Activated CD4-positive, alpha-beta memory T cell treated with anti-CD3 and anti-CD28 coated beads for 36 hours (primary cell): ENCODE data around the gene MGAT5. TPM values are rescaled to one million over a fixed set of nuclear protein-coding genes. Genes with fewer than 3 reads are reported as not detected.

Experiments
- CTCF ChIA-PET: fragments of 350-600 bp; sonication (Branson Sonifier 250); formaldehyde crosslinking; loops from one replicate; lab custom pipeline; 2021; ENCODE audit warnings: antibody characterized with exemption, inconsistent platforms; lab: Charles Lee
- POLR2A ChIA-PET: fragments of 350-600 bp; sonication (Branson Sonifier 250); formaldehyde crosslinking; loops from one replicate; lab custom pipeline; 2021; ENCODE audit warnings: antibody characterized with exemption; lab: Charles Lee
- DNase-seq: peaks from one replicate; pipeline ENCODE4 v3.0.0-alpha.2; 2020
- H3K27ac Mint-ChIP-seq: one replicate; pipeline ENCODE4 v1.8.0; 2021; ENCODE audit warnings: mixed read lengths
- H3K27me3 Mint-ChIP-seq: one replicate; pipeline ENCODE4 v1.8.0; 2021; ENCODE audit warnings: mixed read lengths
- H3K36me3 Mint-ChIP-seq: one replicate; pipeline ENCODE4 v1.8.0; 2021; ENCODE audit warnings: mixed read lengths
- H3K4me1 Mint-ChIP-seq: one replicate; pipeline ENCODE4 v1.8.0; 2021; ENCODE audit warnings: low read depth, mixed read lengths
- H3K4me3 Mint-ChIP-seq: one replicate; pipeline ENCODE4 v1.8.0; 2021; ENCODE audit warnings: mild to moderate bottlenecking, mixed read lengths
- H3K9me3 Mint-ChIP-seq: one replicate; pipeline ENCODE4 v1.8.0; 2021; ENCODE audit warnings: mixed read lengths
- intact Hi-C: fragments of 100-400 bp; cut with micrococcal nuclease; formaldehyde crosslinking; loops from one replicate; pipeline ENCODE4 v1.15.1; 2023
- total RNA-seq, 2 experiments: library from RNA; stranded (reverse); gene quantifications; one replicate each; pipeline ENCODE4 v1.2.3, GENCODE V29; 2021

Gene MGAT5
- total RNA-seq, 2 experiments from 2014 or later = 33.6 to 38.3 TPM

DNA sequence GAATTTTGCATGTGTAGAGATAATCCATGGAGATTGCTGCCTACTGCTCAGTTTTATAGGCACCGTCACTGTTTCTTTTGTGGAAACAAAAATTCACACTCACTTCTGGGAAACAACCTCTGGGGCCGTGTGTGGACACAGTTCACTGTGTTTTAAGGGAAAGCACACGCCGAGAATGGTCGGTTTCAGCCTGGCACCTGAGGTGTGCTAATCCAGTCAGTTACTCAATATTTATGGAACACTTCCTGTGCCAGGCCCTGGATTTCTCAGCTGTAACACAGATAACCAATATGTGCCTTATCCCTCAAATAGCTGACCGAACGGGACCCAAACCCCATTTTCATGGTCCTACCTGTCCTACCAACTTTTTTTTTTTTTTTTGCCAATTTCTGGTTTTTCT lies 179.6 kb downstream of the MGAT5 start:
- DNase-seq = no peak
- Mint-ChIP-seq H3K36me3 (peaks cover 11% of the 10 kb centered on the region), H3K4me1 (no peaks in the 10 kb centered on the region), H3K27ac (no peak overlapping the region), H3K27me3 (no peaks in the 10 kb centered on the region), H3K4me3 (no peak overlapping the region), H3K9me3 (no peaks in the 10 kb centered on the region)
- ChIA-PET POLR2A (no interaction called here), CTCF (interaction anchor here (3.2 kb wide), 1 partner anchor 18 kb away, joined by 10 read pairs; no protein-coding TSS in a partner anchor)
- intact Hi-C loops = no loop called here

DNA sequence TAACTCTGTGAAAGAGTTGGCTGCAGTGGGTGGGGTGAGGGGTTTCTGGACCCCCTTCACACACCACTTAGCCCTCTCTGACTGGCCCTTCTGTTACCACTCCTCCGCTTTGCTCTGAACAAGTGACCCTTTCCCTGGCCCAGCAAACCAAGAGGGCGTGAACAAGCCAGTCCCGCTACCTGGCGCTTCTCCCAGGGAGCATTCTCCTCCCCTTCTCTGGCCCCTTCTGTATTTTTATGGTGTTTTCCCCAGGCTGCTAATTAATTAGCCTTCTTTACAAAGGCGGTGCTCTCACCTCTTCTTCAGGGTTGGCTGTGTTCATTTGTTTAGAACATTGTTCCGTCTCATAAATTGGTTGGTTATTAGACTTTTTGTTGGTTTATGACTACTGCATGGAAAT lies 180.1 kb downstream of the MGAT5 start:
- POLR2A ChIA-PET = no interaction called here
- intact Hi-C loops = no loop called here
- Mint-ChIP-seq H3K27me3 (no peaks in the 10 kb centered on the region), H3K4me1 (no peaks in the 10 kb centered on the region), H3K4me3 (no peak overlapping the region), H3K9me3 (no peaks in the 10 kb centered on the region), H3K27ac (no peak overlapping the region), H3K36me3 (peaks cover 11% of the 10 kb centered on the region)
- DNase-seq = no peak
- CTCF ChIA-PET = interaction anchor here (3.2 kb wide), 1 partner anchor 17 kb away, joined by 10 read pairs; no protein-coding TSS in a partner anchor

- intact Hi-C loops = no loop called here
- POLR2A ChIA-PET = no interaction called here
- Mint-ChIP-seq H3K9me3 (no peaks in the 10 kb centered on the region), H3K27me3 (no peaks in the 10 kb centered on the region), H3K27ac (no peak overlapping the region), H3K4me1 (no peaks in the 10 kb centered on the region), H3K36me3 (peaks cover 8% of the 10 kb centered on the region), H3K4me3 (no peak overlapping the region)
- CTCF ChIA-PET = interaction anchor here (0.9 to 3.2 kb wide), 4 partner anchors 11 to 549 kb away, joined by 3 to 10 read pairs (median 4); no protein-coding TSS in a partner anchor
- no peak for DNase-seq
Measured at GRCh38 chr2:134435505-134435904, 181.6 kb downstream of the MGAT5 start.

GRCh38 chr2:134435936-134436335 lies 182.1 kb downstream of the MGAT5 start:
- Mint-ChIP-seq H3K27ac (no peak overlapping the region), H3K4me3 (no peak overlapping the region), H3K36me3 (peaks cover 6% of the 10 kb centered on the region), H3K27me3 (no peaks in the 10 kb centered on the region), H3K4me1 (no peaks in the 10 kb centered on the region), H3K9me3 (no peaks in the 10 kb centered on the region)
- CTCF ChIA-PET = interaction anchor here (0.9 to 3.2 kb wide), 4 partner anchors 12 to 549 kb away, joined by 3 to 10 read pairs (median 4); no protein-coding TSS in a partner anchor
- DNase-seq = no peak
- POLR2A ChIA-PET = no interaction called here
- intact Hi-C loops = no loop called here

DNA sequence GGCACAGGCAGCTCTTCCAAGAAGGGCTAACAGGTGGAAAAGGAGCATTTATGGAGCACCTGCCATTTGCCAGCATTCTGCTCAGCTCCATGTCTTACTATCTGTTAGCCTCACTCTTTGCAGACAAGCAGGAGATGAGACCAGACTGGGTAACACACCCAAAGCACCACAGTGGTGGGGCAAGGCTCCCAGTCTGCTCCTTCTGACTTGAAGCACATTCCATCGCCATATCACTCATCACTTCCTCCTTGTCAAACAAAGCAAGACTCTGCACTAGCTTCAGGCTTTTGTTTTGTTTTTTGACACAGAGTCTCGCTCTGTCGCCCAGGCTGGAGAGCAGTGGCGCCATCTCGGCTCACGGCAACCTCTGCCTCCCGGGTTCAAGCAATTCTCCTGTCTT lies 182.8 kb downstream of the MGAT5 start:
- H3K27me3 Mint-ChIP-seq = no peaks in the 10 kb centered on the region
- intact Hi-C loops = no loop called here
- H3K27ac Mint-ChIP-seq = no peak overlapping the region
- POLR2A ChIA-PET = no interaction called here
- no peak for DNase-seq
- H3K4me3 Mint-ChIP-seq = no peak overlapping the region
- no peaks in the 10 kb centered on the region for H3K4me1 Mint-ChIP-seq
- CTCF ChIA-PET = interaction anchor here (2.3 to 2.6 kb wide), 2 partner anchors 14 to 318 kb away, joined by 5 to 9 read pairs; no protein-coding TSS in a partner anchor
- no peaks in the 10 kb centered on the region for H3K9me3 Mint-ChIP-seq
- peaks cover 3% of the 10 kb centered on the region for H3K36me3 Mint-ChIP-seq

GRCh38 chr2:134438371-134438770 lies 184.5 kb downstream of the MGAT5 start:
- POLR2A ChIA-PET = no interaction called here
- no peak overlapping the region for H3K27ac Mint-ChIP-seq
- no peaks in the 10 kb centered on the region for H3K4me1 Mint-ChIP-seq
- no peaks in the 10 kb centered on the region for H3K9me3 Mint-ChIP-seq
- H3K27me3 Mint-ChIP-seq = no peaks in the 10 kb centered on the region
- DNase-seq = no peak
- intact Hi-C loops = no loop called here
- no peak overlapping the region for H3K4me3 Mint-ChIP-seq
- peaks cover 3% of the 10 kb centered on the region for H3K36me3 Mint-ChIP-seq
- CTCF ChIA-PET = interaction anchor here (2.6 kb wide), 1 partner anchor 12 kb away, joined by 9 read pairs; no protein-coding TSS in a partner anchor

DNA sequence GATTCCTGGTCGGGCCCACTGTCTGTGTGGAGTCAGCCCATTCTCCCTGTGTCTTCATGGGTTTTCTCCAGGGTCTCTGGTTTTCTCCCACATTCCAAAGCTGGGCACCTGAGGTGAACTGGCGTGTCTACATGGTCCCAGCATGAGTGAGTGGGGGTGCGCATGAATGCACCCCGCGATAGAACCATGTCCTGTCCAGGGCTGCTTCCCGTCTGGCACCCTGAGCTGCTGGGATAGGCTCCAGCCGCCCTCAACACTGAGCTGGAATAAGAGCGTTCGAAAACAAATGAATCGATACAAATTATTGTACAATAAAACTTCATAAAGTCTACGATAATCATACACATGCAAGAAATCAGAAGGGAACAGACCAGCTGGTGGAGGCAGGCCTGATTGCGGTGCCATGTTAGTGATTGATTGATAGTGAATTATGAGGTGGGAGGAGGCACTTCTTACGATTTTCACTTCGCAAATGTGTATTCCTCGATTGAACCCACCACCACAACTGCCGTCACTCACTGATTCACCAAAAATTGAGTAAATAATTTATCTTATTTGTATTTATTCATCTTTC lies 186.6 kb downstream of the MGAT5 start:
- Mint-ChIP-seq H3K9me3 (no peaks in the 10 kb centered on the region), H3K4me1 (no peaks in the 10 kb centered on the region), H3K4me3 (no peak overlapping the region), H3K36me3 (no peaks in the 10 kb centered on the region), H3K27ac (no peak overlapping the region), H3K27me3 (no peaks in the 10 kb centered on the region)
- no peak for DNase-seq
- ChIA-PET CTCF (interaction anchor here (4.4 kb wide), 1 partner anchor 11 kb away, joined by 19 read pairs; no protein-coding TSS in a partner anchor), POLR2A (no interaction called here)
- intact Hi-C loops = no loop called here

GRCh38 chr2:134441153-134441863 lies 187.4 kb downstream of the MGAT5 start:
- no peak for DNase-seq
- Mint-ChIP-seq H3K4me1 (no peaks in the 10 kb centered on the region), H3K27me3 (no peaks in the 10 kb centered on the region), H3K9me3 (no peaks in the 10 kb centered on the region), H3K27ac (no peak overlapping the region), H3K4me3 (no peak overlapping the region), H3K36me3 (no peaks in the 10 kb centered on the region)
- POLR2A ChIA-PET = no interaction called here
- intact Hi-C loops = no loop called here
- CTCF ChIA-PET = interaction anchor here (4.4 kb wide), 1 partner anchor 11 kb away, joined by 19 read pairs; no protein-coding TSS in a partner anchor

DNA sequence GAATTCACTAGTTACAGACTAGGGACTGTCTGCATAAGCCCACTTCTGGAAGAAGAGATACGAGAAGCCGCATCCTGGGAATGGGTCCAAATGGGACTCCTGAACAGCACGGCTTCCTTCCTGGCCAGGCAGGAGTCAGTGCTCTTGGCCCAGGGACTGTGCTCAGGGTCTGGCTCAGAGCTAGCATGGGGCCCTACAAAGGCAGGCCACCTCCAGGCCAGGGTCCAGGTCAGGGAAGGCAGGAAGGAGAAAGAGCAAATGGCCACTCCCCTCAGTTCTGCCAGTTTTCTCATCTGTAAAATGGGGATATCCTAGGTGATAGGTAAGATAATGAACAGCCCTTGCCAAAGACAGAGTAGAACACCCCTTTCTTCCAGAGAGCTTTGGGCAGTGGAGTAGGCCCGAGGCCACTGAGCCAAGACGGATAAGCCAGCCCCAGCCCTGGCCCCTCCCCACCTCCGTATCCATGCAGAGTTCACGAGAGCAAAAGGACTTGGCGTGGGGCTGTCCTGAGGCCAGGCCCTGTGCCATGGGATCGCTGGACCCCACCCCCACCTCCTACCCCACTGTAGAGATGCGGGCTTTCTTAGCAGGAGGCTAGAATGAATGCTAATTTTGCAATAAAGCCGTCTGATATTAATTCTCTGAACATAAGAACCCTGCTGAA lies 190.1 kb downstream of the MGAT5 start:
- ChIA-PET CTCF (interaction anchor here (4.4 kb wide), 1 partner anchor 8 kb away, joined by 19 read pairs; no protein-coding TSS in a partner anchor), POLR2A (no interaction called here)
- no peaks in the 10 kb centered on the region for H3K9me3 Mint-ChIP-seq
- H3K4me1 Mint-ChIP-seq = no peaks in the 10 kb centered on the region
- H3K27me3 Mint-ChIP-seq = no peaks in the 10 kb centered on the region
- H3K27ac Mint-ChIP-seq = no peak overlapping the region
- H3K4me3 Mint-ChIP-seq = no peak overlapping the region
- no peaks in the 10 kb centered on the region for H3K36me3 Mint-ChIP-seq
- intact Hi-C loops = no loop called here
- DNase-seq = no peak

DNA sequence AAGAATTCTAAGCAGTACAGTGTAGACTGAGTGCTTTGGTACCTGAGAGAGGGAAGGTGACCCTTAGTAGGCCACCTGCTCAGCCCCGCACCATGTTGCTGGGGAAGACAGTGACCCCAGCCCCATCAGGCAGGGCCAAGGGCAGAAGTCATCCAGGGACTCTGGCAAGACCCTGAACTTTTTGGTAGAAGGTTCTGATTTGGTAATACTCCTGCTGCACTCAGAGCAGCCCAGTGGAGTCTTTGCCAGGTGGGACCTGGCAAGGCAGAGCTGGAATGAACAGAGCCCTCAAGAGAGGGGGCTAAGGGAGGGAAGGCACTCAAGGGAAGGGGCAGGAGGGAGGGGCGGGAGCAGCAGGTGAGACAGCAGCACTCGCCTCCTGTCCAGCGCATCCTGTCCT lies 191.2 kb downstream of the MGAT5 start:
- CTCF ChIA-PET = no interaction called here
- no peak overlapping the region for H3K4me3 Mint-ChIP-seq
- POLR2A ChIA-PET = no interaction called here
- H3K27me3 Mint-ChIP-seq = no peaks in the 10 kb centered on the region
- no peaks in the 10 kb centered on the region for H3K36me3 Mint-ChIP-seq
- no peak for DNase-seq
- H3K4me1 Mint-ChIP-seq = no peaks in the 10 kb centered on the region
- no peak overlapping the region for H3K27ac Mint-ChIP-seq
- H3K9me3 Mint-ChIP-seq = no peaks in the 10 kb centered on the region
- intact Hi-C loops = no loop called here

- Mint-ChIP-seq H3K36me3 (no peaks in the 10 kb centered on the region), H3K4me1 (no peaks in the 10 kb centered on the region), H3K27ac (no peak overlapping the region), H3K27me3 (no peaks in the 10 kb centered on the region), H3K4me3 (no peak overlapping the region), H3K9me3 (no peaks in the 10 kb centered on the region)
- ChIA-PET CTCF (interaction anchor here (1.3 kb wide), 1 partner anchor 327 kb away, joined by 5 read pairs; no protein-coding TSS in a partner anchor), POLR2A (no interaction called here)
- intact Hi-C loops = no loop called here
- DNase-seq = no peak
Measured at GRCh38 chr2:134445985-134446382, 192.1 kb downstream of the MGAT5 start.
